ENCODE data around the gene RFX5. TPM values are rescaled to one million over a fixed set of nuclear protein-coding genes. Genes with fewer than 3 reads are reported as not detected.
A peak's percentile ranks its signal among the peaks of the same experiment; 100 is the strongest.

RFX5 gene
- total RNA-seq, 4 donors from 2014 or later: 20.1 to 50.6 (median 24.4) TPM

DNA sequence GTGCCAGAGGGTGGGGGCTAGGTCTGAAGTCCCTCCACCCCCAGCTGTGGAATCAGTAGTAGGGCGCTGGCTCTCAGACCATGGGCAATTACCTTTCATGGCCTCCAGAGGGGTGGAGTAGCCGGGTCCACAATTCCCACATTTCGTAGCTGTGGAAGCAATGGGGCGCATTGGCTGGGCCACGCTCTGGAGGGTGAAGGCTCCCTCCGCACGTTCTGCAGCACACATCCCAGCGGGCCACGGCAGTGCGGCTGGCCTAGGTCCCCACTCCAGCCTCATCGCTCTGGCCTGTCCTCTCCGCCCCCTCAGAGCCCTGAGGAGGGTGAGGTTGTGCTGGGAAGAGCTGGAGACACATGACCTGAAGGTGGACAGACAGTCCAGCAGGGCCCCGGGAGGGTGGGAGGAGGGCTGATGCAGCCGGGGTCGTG lies 22.6 kb upstream of the RFX5 start:
- no peak for TF ChIP-seq CTCF (IDR thresholded peaks at IDR 0.05)
- DNase-seq (ENCODE audit: low spot score) (no peak), ATAC-seq (ENCODE audit: low FRiP score) (no peak)

DNA sequence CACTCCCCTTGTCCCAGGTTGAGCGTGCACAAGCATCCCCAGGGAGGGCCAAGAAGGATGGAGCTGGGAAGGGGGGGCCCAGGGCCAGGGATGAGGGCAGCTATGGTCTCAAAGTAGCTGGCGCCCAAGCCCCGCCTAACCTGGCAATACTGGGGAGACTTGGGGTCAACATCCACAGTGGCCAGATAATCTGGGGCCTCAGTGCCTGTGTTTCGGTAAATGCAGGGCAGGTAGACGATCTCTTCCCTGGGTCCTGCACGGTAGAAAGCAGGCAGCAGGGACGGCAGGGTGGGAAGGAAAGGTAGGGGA lies 22.2 kb upstream of the RFX5 start:
- ATAC-seq (ENCODE audit: low FRiP score) (no peak), DNase-seq (ENCODE audit: low spot score) (no peak)
- TF ChIP-seq CTCF (IDR thresholded peaks at IDR 0.05): no peak

DNA sequence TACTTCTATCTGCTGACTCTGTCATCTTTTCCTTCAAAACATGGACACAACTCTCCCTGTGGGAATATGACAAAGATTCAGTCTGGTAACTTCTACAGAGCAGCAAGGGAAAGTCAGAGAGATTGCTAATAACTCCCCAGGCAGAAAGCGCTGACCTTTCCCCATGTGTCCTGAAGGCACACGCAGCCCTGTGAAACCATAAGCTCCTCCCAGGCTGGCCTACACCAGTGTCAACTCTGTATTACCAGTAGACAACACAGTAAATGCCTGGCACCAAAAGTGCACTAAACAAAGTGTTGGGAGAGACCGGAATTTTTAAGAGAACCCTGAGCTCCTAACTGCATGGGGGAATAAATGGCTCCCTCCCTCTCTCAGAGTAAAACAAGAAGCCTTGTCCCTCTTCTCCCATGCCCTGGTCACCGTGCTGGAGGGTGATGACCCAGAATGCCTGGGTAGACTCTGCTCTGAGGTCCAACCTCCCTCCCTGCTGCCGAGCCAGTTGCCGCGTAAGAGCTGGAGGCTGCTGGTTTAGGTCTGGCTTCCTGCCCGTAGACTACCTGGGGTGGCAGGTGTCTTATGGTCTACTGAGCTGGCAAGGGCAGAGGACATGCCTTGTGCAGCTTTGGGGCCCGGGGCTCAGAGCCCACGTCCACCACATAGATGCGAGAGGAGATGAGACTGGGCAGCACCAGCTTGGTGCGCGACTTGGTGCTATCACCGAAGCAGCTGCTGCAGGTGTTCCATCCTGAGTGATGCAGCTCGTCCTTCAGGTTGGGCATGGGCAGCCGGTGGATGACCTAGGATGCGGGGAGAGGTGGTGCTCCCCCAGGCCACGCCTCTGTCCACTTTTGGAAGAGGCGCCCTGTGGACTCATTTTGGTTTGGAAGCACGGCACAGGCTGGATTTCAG lies 21.6 kb upstream of the RFX5 start:
- DNase-seq (ENCODE audit: low spot score): no peak
- no peak for ATAC-seq (ENCODE audit: low FRiP score)

GRCh38 chr1:151367658-151368392 lies 20.8 kb upstream of the RFX5 start:
- no peak for TF ChIP-seq CTCF (IDR thresholded peaks at IDR 0.05)
- DNase-seq (ENCODE audit: low spot score): no peak
- ATAC-seq (ENCODE audit: low FRiP score): peak; percentile 64

More for the DNA sequence above, 21.6 kb upstream of the RFX5 start:
- TF ChIP-seq CTCF (IDR thresholded peaks at IDR 0.05): no peak

DNA sequence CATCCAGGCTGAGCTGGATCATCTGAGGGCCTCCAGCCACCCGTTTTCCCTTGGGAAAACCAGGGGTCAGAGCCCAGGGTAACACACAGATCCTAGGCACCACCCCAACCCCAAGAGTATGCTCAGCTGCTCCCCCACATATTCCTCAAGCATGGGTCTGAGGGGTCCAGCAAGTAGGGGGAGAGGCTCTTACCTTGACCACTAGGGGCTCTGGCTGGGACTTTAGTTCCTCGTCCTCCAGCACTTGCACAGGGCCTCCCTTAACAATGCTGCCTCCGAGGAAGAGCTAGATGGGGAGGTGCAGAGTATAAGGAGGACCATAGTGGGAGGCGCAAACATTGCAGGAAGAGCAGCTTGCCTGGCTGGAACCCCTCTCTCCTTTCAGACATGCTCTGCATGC lies 17.9 kb upstream of the RFX5 start:
- ATAC-seq (ENCODE audit: low FRiP score) (no peak), DNase-seq (ENCODE audit: low spot score) (no peak)
- no peak for TF ChIP-seq CTCF (IDR thresholded peaks at IDR 0.05)

DNA sequence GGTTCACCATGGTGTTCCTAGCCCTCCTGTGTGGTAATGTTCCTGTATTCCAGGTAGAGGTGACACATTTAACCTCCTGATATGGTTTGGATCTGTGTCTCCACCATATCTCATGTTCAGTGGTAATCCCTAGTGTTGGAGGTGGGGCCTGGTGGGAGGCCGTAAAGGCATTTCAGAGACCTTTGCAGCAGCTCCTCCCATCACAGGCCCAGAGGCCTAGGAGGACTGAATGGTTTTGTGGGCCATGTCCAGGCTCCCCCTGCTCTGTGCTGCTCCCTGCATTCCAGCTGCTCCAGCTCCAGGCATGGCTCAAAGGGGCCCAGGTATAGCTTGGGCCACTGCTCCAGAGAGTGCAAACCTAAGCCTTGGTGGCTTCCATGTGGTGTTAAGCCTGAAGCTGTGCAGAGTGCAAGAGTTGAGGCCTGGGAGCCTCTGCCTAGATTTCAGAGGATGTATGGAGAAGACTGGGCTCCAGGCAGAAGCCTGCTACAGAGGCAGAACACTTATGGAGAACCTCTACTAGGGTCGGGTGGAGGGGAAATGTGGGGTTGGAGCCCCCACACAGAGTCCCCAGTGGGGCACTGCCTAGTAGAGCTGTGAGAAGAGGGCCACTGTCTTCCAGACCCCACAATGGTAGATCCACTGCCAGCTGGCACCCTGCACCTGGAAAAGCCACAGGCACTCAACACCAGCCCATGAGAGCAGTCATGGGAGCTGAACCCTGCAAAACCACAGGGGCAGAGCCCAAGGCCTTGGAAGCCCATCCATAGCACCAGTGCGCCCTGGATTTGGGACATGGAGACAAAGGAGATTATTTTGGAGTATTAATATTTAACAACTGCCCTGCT lies 15.5 kb upstream of the RFX5 start:
- no peak for TF ChIP-seq CTCF (IDR thresholded peaks at IDR 0.05)
- no peak for DNase-seq (ENCODE audit: low spot score)
- no peak for ATAC-seq (ENCODE audit: low FRiP score)

Measured in omental fat pad (tissue), 4 donors.